ENCODE results near the gene MTX1. TPM values are rescaled to one million over a fixed set of nuclear protein-coding genes. Genes with fewer than 3 reads are reported as not detected.

Gene MTX1
- total RNA-seq, 8 experiments from 2014 or later, result 32.9 to 65.0 (median 44.2) TPM

- Histone ChIP-seq H3K27ac (no peak overlapping the region), H3K4me1 (replicated peaks in 1 of 2) (peaks cover 16 to 21% of the 10 kb centered on the region in 2 donors), H3K4me3 (no peak overlapping the region)
- 53 to 92% (median 85%) methylated on average over 4 to 10 of the region's 10 CpGs; no CpG with 5 or more reads in 2 of the 10 experiments for WGBS, 10 experiments
- in situ Hi-C loops (cut with MboI; ENCODE audit: low pct_unique_long_range_greater_than_20kb in 2 of 9, low sequenced_read_pairs in 9 of 9, unreplicated experiment in 9 of 9), result loop anchor here in 5 of 9 experiments (5.0 to 10.0 kb wide), 3 partner anchors 64 to 76 kb away; no protein-coding TSS in a partner anchor
- no peak for ATAC-seq (replicated peaks in 6 of 8)
Observed at GRCh38 chr1:155168456-155169210, 39.9 kb upstream of the MTX1 start.

- no peak for ATAC-seq (replicated peaks in 6 of 8)
- WGBS, 10 experiments, result 10 to 82% (median 67%) methylated on average over 1 to 5 of the region's 5 CpGs; no CpG with 5 or more reads in 3 of the 10 experiments
- peaks cover 16 to 21% of the 10 kb centered on the region in 2 donors for H3K4me1 ChIP-seq (replicated peaks in 1 of 2)
- in situ Hi-C loops (cut with MboI; ENCODE audit: low pct_unique_long_range_greater_than_20kb in 2 of 9, low sequenced_read_pairs in 9 of 9, unreplicated experiment in 9 of 9), result loop anchor here in 5 of 9 experiments (5.0 to 10.0 kb wide), 3 partner anchors 65 to 77 kb away; no protein-coding TSS in a partner anchor
- H3K4me3 ChIP-seq, result no peak overlapping the region
- no peak overlapping the region for H3K27ac ChIP-seq
Observed at GRCh38 chr1:155169541-155169940, 39.0 kb upstream of the MTX1 start.

GRCh38 chr1:155170101-155170785 is 38.3 kb upstream of the MTX1 start:
- peaks cover 18 to 26% of the 10 kb centered on the region in 2 donors for H3K4me1 ChIP-seq (replicated peaks in 1 of 2)

GRCh38 chr1:155170806-155171205 is 37.7 kb upstream of the MTX1 start:
- peaks cover 21 to 31% of the 10 kb centered on the region in 2 donors for H3K4me1 ChIP-seq (replicated peaks in 1 of 2)

More at GRCh38 chr1:155170101-155170785, 38.3 kb upstream of the MTX1 start:
- in situ Hi-C loops (cut with MboI; ENCODE audit: low pct_unique_long_range_greater_than_20kb in 2 of 9, low sequenced_read_pairs in 9 of 9, unreplicated experiment in 9 of 9), result no loop called here
- Histone ChIP-seq H3K4me3 (no peak overlapping the region), H3K27ac (no peak overlapping the region)
- no peak for ATAC-seq (replicated peaks in 6 of 8)
- WGBS, 10 experiments, result 80 to 100% (median 93%) methylated on average over 1 to 2 of the region's 2 CpGs; no CpG with 5 or more reads in 3 of the 10 experiments

GRCh38 chr1:155171836-155172731 is 36.4 kb upstream of the MTX1 start:
- ATAC-seq (replicated peaks in 6 of 8), result no peak
- WGBS, 10 experiments, result 0 to 69% (median 48%) methylated on average over 1 to 7 of the region's 8 CpGs; no CpG with 5 or more reads in 1 of the 10 experiments
- in situ Hi-C loops (cut with MboI; ENCODE audit: low pct_unique_long_range_greater_than_20kb in 2 of 9, low sequenced_read_pairs in 9 of 9, unreplicated experiment in 9 of 9), result no loop called here
- Histone ChIP-seq H3K27ac (peak overlapping the region; percentile 86 to 89), H3K4me3 (peak overlapping the region; percentile 70 to 96 (median 83)), H3K4me1 (replicated peaks in 1 of 2) (peaks cover 17 to 21% of the 10 kb centered on the region in 2 donors)

More at GRCh38 chr1:155170806-155171205, 37.7 kb upstream of the MTX1 start:
- no peak for ATAC-seq (replicated peaks in 6 of 8)
- in situ Hi-C loops (cut with MboI; ENCODE audit: low pct_unique_long_range_greater_than_20kb in 2 of 9, low sequenced_read_pairs in 9 of 9, unreplicated experiment in 9 of 9), result no loop called here
- H3K27ac ChIP-seq, result no peak overlapping the region
- H3K4me3 ChIP-seq, result no peak overlapping the region
- WGBS, 10 experiments, result 50 to 100% (median 92%) methylated on average over 2 to 7 of the region's 7 CpGs; no CpG with 5 or more reads in 3 of the 10 experiments

GRCh38 chr1:155172732-155173477 is 35.6 kb upstream of the MTX1 start, which contains the start of gene KRTCAP2:
Gene KRTCAP2 (minus strand): TSS chr1:155173304. CDS start chr1:155173224, 80 bp downstream.
- WGBS, 10 experiments, result 0 to 3% (median 0%) methylated on average over 2 to 14 of the region's 57 CpGs; no CpG with 5 or more reads in 3 of the 10 experiments
- in situ Hi-C loops (cut with MboI; ENCODE audit: low pct_unique_long_range_greater_than_20kb in 2 of 9, low sequenced_read_pairs in 9 of 9, unreplicated experiment in 9 of 9), result no loop called here
- Histone ChIP-seq H3K4me3 (peak within 1 kb of the TSS; percentile 70 to 96 (median 83)), H3K4me1 (replicated peaks in 1 of 2) (peaks cover 14 to 16% of the 10 kb centered on the region in 2 donors), H3K27ac (peak within 1 kb of the TSS; percentile 86 to 89)
- peak; percentile 63 to 86 (median 69) for ATAC-seq (replicated peaks in 6 of 8)

GRCh38 chr1:155173478-155174323 is 34.8 kb upstream of the MTX1 start, which contains the start of gene TRIM46:
Gene TRIM46 (plus strand): TSS chr1:155173849. CDS start chr1:155173967, 118 bp downstream.
- in situ Hi-C loops (cut with MboI; ENCODE audit: low pct_unique_long_range_greater_than_20kb in 2 of 9, low sequenced_read_pairs in 9 of 9, unreplicated experiment in 9 of 9), result no loop called here
- 0 to 10% (median 0%) methylated on average over 1 to 9 of the region's 38 CpGs; no CpG with 5 or more reads in 3 of the 10 experiments for WGBS, 10 experiments
- peaks cover 14 to 16% of the 10 kb centered on the region in 2 donors for H3K4me1 ChIP-seq (replicated peaks in 1 of 2)
- peak within 1 kb of the TSS; percentile 70 to 96 (median 83) for H3K4me3 ChIP-seq
- peak within 1 kb of the TSS; percentile 86 to 89 for H3K27ac ChIP-seq
- peak in 5 of 8 experiments; percentile 50 to 67 (median 63) for ATAC-seq (replicated peaks in 6 of 8)

- Histone ChIP-seq H3K27ac (peak overlapping the region; percentile 86 to 89), H3K4me3 (peak overlapping the region; percentile 70 to 96 (median 83)), H3K4me1 (replicated peaks in 1 of 2) (peaks cover 14 to 16% of the 10 kb centered on the region in 2 donors)
- WGBS, 10 experiments, result 0 to 40% (median 28%) methylated on average over 1 to 3 of the region's 35 CpGs; no CpG with 5 or more reads in 7 of the 10 experiments
- in situ Hi-C loops (cut with MboI; ENCODE audit: low pct_unique_long_range_greater_than_20kb in 2 of 9, low sequenced_read_pairs in 9 of 9, unreplicated experiment in 9 of 9), result no loop called here
- ATAC-seq (replicated peaks in 6 of 8), result peak in 5 of 8 experiments; percentile 25 to 52 (median 40)
Observed at GRCh38 chr1:155174324-155175280, 33.9 kb upstream of the MTX1 start.

GRCh38 chr1:155175281-155175926 is 33.1 kb upstream of the MTX1 start:
- 67 to 100% (median 91%) methylated on average over 1 to 5 of the region's 12 CpGs; no CpG with 5 or more reads in 4 of the 10 experiments for WGBS, 10 experiments
- peak overlapping the region; percentile 70 to 96 (median 83) for H3K4me3 ChIP-seq
- peaks cover 14 to 16% of the 10 kb centered on the region in 2 donors for H3K4me1 ChIP-seq (replicated peaks in 1 of 2)
- H3K27ac ChIP-seq, result peak overlapping the region; percentile 86 to 89
- ATAC-seq (replicated peaks in 6 of 8), result no peak
- in situ Hi-C loops (cut with MboI; ENCODE audit: low pct_unique_long_range_greater_than_20kb in 2 of 9, low sequenced_read_pairs in 9 of 9, unreplicated experiment in 9 of 9), result no loop called here

All from motor neuron (in vitro differentiated cells).